ENCODE data around the gene PADI2. TPM values are rescaled to one million over a fixed set of nuclear protein-coding genes. Genes with fewer than 3 reads are reported as not detected.

The PADI2 gene
- total and polyA plus RNA-seq, 2 donors (not counting 3 experiments of a cell fraction or from before 2014, with no cell fraction given) = not detected

GRCh38 chr1:17068789-17069188 is 50.5 kb downstream of the PADI2 start:
- DNase-seq (ENCODE audit: low read depth, low spot score) = no peak
- H3K9ac ChIP-seq (replicated peaks; ENCODE audit: extremely low read depth, insufficient read depth, low read length) = no peak overlapping the region
- H3K4me3 ChIP-seq (replicated peaks in 1 of 3; ENCODE audit: insufficient read depth in 1 of 3, low read depth in 1 of 3, low read length in 3 of 3) = no peak overlapping the region
- TF ChIP-seq MAX (IDR thresholded peaks at IDR 0.05; ENCODE audit: insufficient read depth, insufficient read length) (no peak), JUN (IDR thresholded peaks at IDR 0.05; ENCODE audit: borderline replicate concordance, insufficient read depth, insufficient read length, low read depth) (no peak), MYC (IDR thresholded peaks at IDR 0.05; ENCODE audit: low read depth, low read length) (no peak), POLR2A (IDR thresholded peaks at IDR 0.05; ENCODE audit: low read depth, low read length) (no peak), POLR2AphosphoS5 (IDR thresholded peaks at IDR 0.05; ENCODE audit: insufficient read depth, low read depth, low read length) (no peak), FOS (IDR thresholded peaks at IDR 0.05; ENCODE audit: borderline replicate concordance, insufficient read depth, low read length) (no peak), EZH2 (IDR thresholded peaks at IDR 0.05; ENCODE audit: borderline replicate concordance, low read depth, low read length, severe bottlenecking) (no peak), GATA2 (IDR thresholded peaks at IDR 0.05; ENCODE audit: insufficient read depth, insufficient read length, low read depth, low read length) (no peak), CTCF (IDR thresholded peaks at IDR 0.05; ENCODE audit: extremely low read depth in 1 of 2, insufficient read depth in 1 of 2, low read depth in 1 of 2, low read length in 2 of 2) (no peak)
- no peak overlapping the region for H2AFZ ChIP-seq (ENCODE audit: low read depth, low read length)
- intact Hi-C loops (cut with micrococcal nuclease) (no loop called here), dilution Hi-C loops (cut with MboI; ENCODE audit: extremely low pct_ligation_motif_present, low sequenced_read_pairs) (no loop called here)
- ChIA-PET POLR2A (no interaction called here), CTCF (no interaction called here)
- H3K9me3 ChIP-seq (replicated peaks; ENCODE audit: control insufficient read depth, insufficient read depth, low read length) = no peaks in the 10 kb centered on the region
- no peak overlapping the region for H3K4me2 ChIP-seq (ENCODE audit: insufficient read depth, low read length)
- H3K4me1 ChIP-seq (ENCODE audit: control insufficient read depth, extremely low read depth, insufficient read depth, low read length) = no peaks in the 10 kb centered on the region
- no peaks in the 10 kb centered on the region for H3K9me1 ChIP-seq (replicated peaks; ENCODE audit: control insufficient read depth, extremely low read depth, insufficient read depth, low read length)
- H3K36me3 ChIP-seq (ENCODE audit: control insufficient read depth in 2 of 2, extremely low read depth in 1 of 2, insufficient read depth in 2 of 2, low read length in 2 of 2) = no peaks in the 10 kb centered on the region
- no peak for FAIRE-seq
- no peaks in the 10 kb centered on the region for H4K20me1 ChIP-seq (replicated peaks; ENCODE audit: control insufficient read depth, extremely low read depth, insufficient read depth, low read length)
- no peaks in the 10 kb centered on the region for H3K27me3 ChIP-seq (ENCODE audit: control insufficient read depth in 2 of 2, insufficient read depth in 2 of 2, low read length in 2 of 2)
- BruUV-seq (replicated peaks) = no TSS peak
- no peaks in the 10 kb centered on the region for H3K79me2 ChIP-seq (ENCODE audit: control insufficient read depth, insufficient read depth, low read length)
- H3K27ac ChIP-seq (ENCODE audit: insufficient read depth, low read depth, low read length) = no peak overlapping the region
